Peyer's patch (tissue), 4 donors: ENCODE results near the gene PES1. TPM values are rescaled to one million over a fixed set of nuclear protein-coding genes. Genes with fewer than 3 reads are reported as not detected.
A peak's percentile ranks its signal among the peaks of the same experiment; 100 is the strongest.

Experiments used
- DNase-seq, 3 donors: peaks; one replicate each; pipeline ENCODE4 v3.0.0-alpha.2; 2017 to 2019
- H3K27ac ChIP-seq, 4 donors: fragments of 200-600 bp; sonication (generic); one replicate each; pipeline ENCODE4 v1.5.1; 2016 to 2019
- H3K27me3 ChIP-seq, 2 donors: fragments of 200-600 bp; sonication (generic); one replicate each; pipeline ENCODE4 v1.5.1; 2019
- H3K36me3 ChIP-seq, 3 donors: fragments of 200-600 bp; sonication (generic); one replicate each; pipeline ENCODE4 v1.5.1; 2016 to 2019
- H3K4me1 ChIP-seq, 4 donors: fragments of 200-600 bp; sonication (generic); one replicate each; pipeline ENCODE4 v1.5.1; 2016 to 2019
- H3K4me3 ChIP-seq, 4 donors: fragments of 200-600 bp; sonication (generic); 1 replicate in 3 of 4; 2 replicates in 1 of 4; pipeline ENCODE4 v1.5.1; 2016 to 2019; ENCODE audit warnings: mild to moderate bottlenecking in 1 of 4
- H3K9me3 ChIP-seq, 4 donors: fragments of 200-600 bp; sonication (generic); one replicate each; pipeline ENCODE4 v1.5.1; 2016 to 2019; ENCODE audit warnings: mild to moderate bottlenecking in 1 of 4
- POLR2A ChIP-seq, 2 donors: fragments of 450-650 bp; IDR thresholded peaks; one replicate each; pipeline ENCODE4 v1.5.1; 2017; ENCODE audit warnings: antibody characterized with exemption in 2 of 2, mild to moderate bottlenecking in 2 of 2, moderate library complexity in 2 of 2
- total RNA-seq, 4 donors: library from RNA; depleted of rRNA; stranded (reverse); fragments of >200 nt; gene quantifications; one replicate each; pipeline ENCODE4 v1.1.0, GENCODE V29; 2016
- TF ChIP-seq, protein P1 (sequence below), 6 experiments: fragments of 450-650 bp in 4 of 6; fragments of 200-600 bp in 2 of 6; sonication (generic) in 1 of 6; IDR thresholded peaks; one replicate each; pipeline ENCODE4 v1.5.1; 2017 to 2019; ENCODE audit warnings: antibody characterized with exemption in 6 of 6, mild to moderate bottlenecking in 3 of 6, moderate library complexity in 1 of 6

The PES1 gene
- total RNA-seq, 4 donors from 2014 or later = 28.4 to 49.5 (median 38.4) TPM

GRCh38 chr22:30612789-30613188, 21.1 kb upstream of the PES1 start:
- DNase-seq = no peak
- no peak overlapping the region for H3K4me3 ChIP-seq
- H3K36me3 ChIP-seq = peaks cover 0 to 50% (median 0%) of the 10 kb centered on the region in 3 donors
- H3K9me3 ChIP-seq = no peaks in the 10 kb centered on the region
- peaks cover 0 to 22% (median 6%) of the 10 kb centered on the region in 4 donors for H3K4me1 ChIP-seq
- H3K27ac ChIP-seq = no peak overlapping the region
- TF ChIP-seq, protein P1, sequence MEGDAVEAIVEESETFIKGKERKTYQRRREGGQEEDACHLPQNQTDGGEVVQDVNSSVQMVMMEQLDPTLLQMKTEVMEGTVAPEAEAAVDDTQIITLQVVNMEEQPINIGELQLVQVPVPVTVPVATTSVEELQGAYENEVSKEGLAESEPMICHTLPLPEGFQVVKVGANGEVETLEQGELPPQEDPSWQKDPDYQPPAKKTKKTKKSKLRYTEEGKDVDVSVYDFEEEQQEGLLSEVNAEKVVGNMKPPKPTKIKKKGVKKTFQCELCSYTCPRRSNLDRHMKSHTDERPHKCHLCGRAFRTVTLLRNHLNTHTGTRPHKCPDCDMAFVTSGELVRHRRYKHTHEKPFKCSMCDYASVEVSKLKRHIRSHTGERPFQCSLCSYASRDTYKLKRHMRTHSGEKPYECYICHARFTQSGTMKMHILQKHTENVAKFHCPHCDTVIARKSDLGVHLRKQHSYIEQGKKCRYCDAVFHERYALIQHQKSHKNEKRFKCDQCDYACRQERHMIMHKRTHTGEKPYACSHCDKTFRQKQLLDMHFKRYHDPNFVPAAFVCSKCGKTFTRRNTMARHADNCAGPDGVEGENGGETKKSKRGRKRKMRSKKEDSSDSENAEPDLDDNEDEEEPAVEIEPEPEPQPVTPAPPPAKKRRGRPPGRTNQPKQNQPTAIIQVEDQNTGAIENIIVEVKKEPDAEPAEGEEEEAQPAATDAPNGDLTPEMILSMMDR (IDR thresholded peaks at IDR 0.05) = no peak
- no peaks in the 10 kb centered on the region for H3K27me3 ChIP-seq

- TF ChIP-seq, protein P1 (IDR thresholded peaks at IDR 0.05) = no peak
- no peak for TF ChIP-seq POLR2A (IDR thresholded peaks at IDR 0.05)
- Histone ChIP-seq H3K36me3 (peaks cover 0 to 35% (median 0%) of the 10 kb centered on the region in 3 donors), H3K4me3 (no peak overlapping the region)
These were observed 19.5 kb upstream of the PES1 start for GRCh38 chr22:30611197-30611596.

DNA sequence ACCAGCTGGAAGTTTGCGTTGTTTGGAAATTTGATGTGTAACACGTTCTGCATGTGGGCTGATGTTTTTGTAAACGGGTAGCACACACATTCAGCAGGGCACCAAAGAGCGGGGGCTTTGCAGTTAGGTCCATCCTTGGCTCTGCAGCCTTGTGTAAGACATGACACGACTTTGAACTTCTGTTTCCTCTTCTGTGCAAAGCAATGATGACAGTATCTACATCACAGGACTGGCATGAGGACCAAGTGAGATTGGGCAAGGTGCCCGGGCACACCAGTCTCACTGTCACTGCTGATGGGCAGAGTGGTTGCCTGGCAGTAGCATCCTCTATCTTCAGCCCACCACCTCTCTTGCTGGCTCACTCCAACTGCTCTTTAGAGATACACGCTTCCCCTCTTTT, 18.6 kb upstream of the PES1 start:
- Histone ChIP-seq H3K27me3 (no peaks in the 10 kb centered on the region), H3K4me3 (no peak overlapping the region), H3K36me3 (peaks cover 0 to 35% (median 0%) of the 10 kb centered on the region in 3 donors), H3K27ac (no peak overlapping the region), H3K9me3 (no peaks in the 10 kb centered on the region), H3K4me1 (peaks cover 0 to 37% (median 11%) of the 10 kb centered on the region in 4 donors)
- DNase-seq = no peak
- TF ChIP-seq, protein P1 (IDR thresholded peaks at IDR 0.05) = no peak
- TF ChIP-seq POLR2A (IDR thresholded peaks at IDR 0.05) = no peak

More at GRCh38 chr22:30611197-30611596, 19.5 kb upstream of the PES1 start:
- H3K27ac ChIP-seq = no peak overlapping the region
- H3K27me3 ChIP-seq = no peaks in the 10 kb centered on the region
- no peak for DNase-seq
- H3K9me3 ChIP-seq = no peaks in the 10 kb centered on the region
- H3K4me1 ChIP-seq = peaks cover 0 to 31% (median 8%) of the 10 kb centered on the region in 4 donors

- H3K4me3 ChIP-seq = peak overlapping the region in 1 of 4 donors; percentile 69
- TF ChIP-seq, protein P1 (IDR thresholded peaks at IDR 0.05) = no peak
- TF ChIP-seq POLR2A (IDR thresholded peaks at IDR 0.05) = peak; percentile 51 to 82
- peak overlapping the region; percentile 54 to 77 (median 66) for H3K27ac ChIP-seq
- no peaks in the 10 kb centered on the region for H3K9me3 ChIP-seq
- H3K36me3 ChIP-seq = peaks cover 0 to 32% (median 0%) of the 10 kb centered on the region in 3 donors
- no peaks in the 10 kb centered on the region for H3K27me3 ChIP-seq
- H3K4me1 ChIP-seq = peaks cover 0 to 37% (median 11%) of the 10 kb centered on the region in 4 donors
- peak in 2 of 3 donors; percentile 76 to 86 for DNase-seq
These were observed 17.8 kb upstream of the PES1 start for GRCh38 chr22:30609260-30610185.

GRCh38 chr22:30607939-30608338, 16.2 kb upstream of the PES1 start:
- peaks cover 0 to 37% (median 11%) of the 10 kb centered on the region in 4 donors for H3K4me1 ChIP-seq
- no peak for DNase-seq
- no peak for TF ChIP-seq POLR2A (IDR thresholded peaks at IDR 0.05)
- TF ChIP-seq, protein P1 (IDR thresholded peaks at IDR 0.05) = no peak
- no peaks in the 10 kb centered on the region for H3K9me3 ChIP-seq
- no peaks in the 10 kb centered on the region for H3K27me3 ChIP-seq
- peak overlapping the region in 3 of 4 donors; percentile 75 to 77 (median 77) for H3K27ac ChIP-seq
- peaks cover 0 to 20% (median 0%) of the 10 kb centered on the region in 3 donors for H3K36me3 ChIP-seq
- peak overlapping the region in 2 of 4 donors; percentile 64 to 69 for H3K4me3 ChIP-seq
